HG03097 (cell line): ENCODE results near the gene SMYD3.

Experiments
- ATAC-seq: cut with Tn5 transposase; IDR thresholded peaks from one replicate; pipeline ENCODE4 v1.9.1; 2021; ENCODE audit not compliant: unreplicated experiment, low FRiP score

The SMYD3 gene

DNA sequence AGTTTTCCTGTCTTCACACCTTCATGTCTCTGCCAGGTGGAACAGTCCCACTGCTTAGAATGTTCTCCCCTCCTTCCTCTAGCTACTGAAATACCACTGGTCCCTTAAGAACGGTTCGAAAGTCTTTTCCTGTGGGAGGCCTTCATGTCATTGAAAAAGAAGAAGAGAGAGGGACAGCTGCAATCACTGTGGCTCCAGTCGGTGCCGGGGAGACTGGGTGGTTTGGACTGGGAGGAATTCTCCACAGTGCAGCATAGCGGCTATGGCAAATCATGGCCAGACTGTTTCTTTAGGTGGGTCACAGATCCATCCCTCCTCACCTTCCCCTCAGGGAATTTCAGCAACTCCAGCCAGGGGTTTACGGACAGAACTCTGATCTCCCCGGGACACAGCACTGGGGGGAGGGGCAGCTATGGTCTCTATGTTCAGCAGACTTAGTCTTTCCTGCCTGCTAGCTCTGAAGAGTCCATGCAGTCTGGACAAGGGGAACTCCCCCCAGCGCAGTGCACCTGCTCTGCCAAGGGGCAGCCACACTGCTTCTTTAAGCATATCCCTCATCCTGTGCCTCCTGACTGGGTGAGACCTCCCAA lies 567.2 kb downstream of the SMYD3 start:
- no peak for ATAC-seq

- no peak for ATAC-seq
Measured at GRCh38 chr1:245938046-245938435, 569.0 kb downstream of the SMYD3 start.

GRCh38 chr1:245937316-245938045 lies 569.6 kb downstream of the SMYD3 start:
- ATAC-seq = no peak

DNA sequence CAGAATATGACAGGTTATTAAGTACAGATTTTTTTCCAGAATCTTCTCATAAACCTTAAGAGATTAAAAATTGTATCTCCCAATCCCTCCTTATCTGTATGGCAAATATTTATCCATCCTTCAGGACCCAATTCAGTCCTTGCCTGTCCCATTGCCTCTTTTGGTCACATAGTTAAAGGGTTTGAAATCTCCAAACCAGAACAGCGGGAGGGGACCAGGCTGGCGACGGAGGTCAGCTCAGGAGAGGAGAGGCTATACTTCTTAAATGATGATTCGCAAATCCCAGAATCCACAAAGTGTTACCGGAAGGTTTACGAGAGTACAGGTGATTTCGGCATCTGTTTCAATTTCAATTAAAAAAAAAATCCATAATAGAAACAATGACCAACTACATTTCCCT lies 572.7 kb downstream of the SMYD3 start:
- no peak for ATAC-seq

DNA sequence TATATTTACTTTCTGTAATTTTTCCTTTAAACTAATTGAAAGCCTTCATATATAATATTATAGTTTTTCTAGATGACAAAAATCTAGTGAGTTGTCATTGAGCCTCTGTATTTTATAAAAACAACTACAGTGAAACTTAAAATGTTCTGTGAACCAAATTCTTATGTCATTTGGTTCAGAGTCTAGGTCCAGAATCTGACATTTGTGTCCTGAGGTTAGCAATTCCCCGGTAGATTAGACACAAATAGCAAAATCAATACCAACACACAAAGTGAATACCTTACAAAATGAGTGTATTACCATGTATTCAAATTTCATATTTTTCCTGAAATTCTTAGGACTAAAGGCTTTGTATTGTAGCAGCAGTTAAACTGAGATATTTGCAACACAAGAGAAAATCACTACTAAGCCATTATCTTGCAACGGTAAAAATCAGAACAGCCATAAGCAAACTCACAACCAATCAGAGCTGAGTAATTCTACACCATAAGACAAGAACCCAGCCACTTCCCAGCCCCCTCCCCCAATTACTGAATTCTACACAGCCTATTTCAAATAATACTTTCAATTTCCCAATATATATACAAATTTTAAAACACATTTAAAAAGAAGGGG lies 573.5 kb downstream of the SMYD3 start:
- no peak for ATAC-seq

DNA sequence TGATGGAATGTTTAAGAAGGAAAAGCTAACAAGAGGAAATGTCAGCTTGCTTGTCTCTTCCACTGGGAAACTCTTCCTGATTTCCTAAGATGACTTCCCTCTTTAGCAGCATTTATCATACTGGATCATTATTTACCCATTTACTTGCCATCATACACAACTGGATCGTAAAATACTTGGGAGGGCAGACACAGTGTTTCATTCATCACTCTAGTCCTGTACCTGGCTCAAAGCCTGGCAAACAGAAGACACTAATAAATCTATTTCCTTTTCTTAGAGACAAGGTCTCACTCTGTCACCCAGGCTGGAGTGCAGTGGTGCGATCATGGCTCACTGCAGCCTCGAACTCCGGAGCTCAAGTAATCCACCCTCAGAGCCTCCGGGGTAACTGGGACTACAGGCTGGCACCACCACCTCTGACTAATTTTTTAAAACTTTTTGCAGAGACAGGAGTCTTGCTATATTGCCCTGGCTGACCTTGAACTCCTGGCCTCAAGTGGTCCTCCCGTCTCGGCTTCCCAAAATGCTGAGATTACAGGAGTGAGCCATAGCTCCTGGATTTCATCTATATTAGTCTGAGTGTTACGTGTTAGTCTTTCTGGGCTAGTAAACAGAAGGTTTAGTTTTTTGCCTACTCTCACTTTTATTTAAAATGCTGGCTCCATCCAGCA lies 574.6 kb downstream of the SMYD3 start:
- no peak for ATAC-seq

DNA sequence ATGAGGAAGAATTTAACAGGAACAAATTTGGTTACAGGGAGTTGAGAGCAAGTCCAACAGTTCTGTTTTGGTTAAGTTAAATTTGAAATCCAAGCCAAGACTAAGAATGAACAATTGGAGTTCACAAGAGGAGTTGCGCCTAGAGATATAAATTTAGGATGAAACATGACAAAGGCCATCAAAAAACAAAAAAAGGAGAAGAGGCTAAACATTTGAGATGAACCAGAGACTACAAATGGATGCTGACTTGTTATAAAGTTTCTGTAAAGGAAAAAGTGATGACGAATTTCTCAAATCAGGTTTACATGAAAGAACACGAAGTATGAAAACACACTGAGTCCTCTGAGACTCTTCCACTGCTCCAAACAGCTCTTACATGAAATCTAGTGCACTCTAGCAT lies 575.6 kb downstream of the SMYD3 start:
- no peak for ATAC-seq

DNA sequence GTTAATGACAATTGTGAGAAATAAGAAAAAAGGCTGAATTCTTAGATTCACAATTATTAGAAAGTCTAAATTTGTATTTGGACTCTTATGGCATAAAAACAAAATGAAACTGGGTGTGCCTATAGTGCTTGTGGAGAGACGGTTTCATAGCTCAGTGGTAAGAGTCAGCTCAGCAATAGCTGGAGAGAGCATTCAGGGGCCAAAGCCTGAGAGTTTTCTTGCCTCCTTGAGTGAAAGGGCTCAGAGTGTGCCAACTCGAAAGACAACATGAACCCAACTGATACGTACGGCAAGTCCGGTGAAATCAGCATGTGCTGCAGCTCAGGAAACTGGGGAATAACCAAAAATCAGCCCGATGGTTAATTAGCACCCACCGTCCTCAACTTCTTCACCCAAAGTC lies 577.9 kb downstream of the SMYD3 start:
- no peak for ATAC-seq

GRCh38 chr1:245926888-245927287 lies 580.2 kb downstream of the SMYD3 start:
- ATAC-seq = no peak

DNA sequence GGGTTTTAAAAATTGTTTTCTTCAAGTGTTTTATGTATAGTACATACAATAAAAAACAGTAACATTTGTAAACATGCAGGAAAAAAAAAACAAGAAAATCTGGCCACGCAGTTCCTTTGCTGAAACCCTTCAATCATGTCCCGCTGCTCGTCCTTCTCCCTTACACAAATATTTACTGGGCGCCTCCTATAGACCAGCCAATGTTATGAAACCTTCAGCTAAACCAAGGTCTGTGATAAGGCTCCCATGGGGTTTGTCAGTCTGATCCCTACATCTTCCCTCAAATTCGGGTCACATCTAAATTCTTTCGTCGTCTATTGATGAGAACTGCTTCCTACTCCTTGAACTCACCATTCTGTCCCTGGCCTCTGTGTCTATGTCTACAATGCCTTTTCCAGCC lies 583.9 kb downstream of the SMYD3 start:
- no peak for ATAC-seq

DNA sequence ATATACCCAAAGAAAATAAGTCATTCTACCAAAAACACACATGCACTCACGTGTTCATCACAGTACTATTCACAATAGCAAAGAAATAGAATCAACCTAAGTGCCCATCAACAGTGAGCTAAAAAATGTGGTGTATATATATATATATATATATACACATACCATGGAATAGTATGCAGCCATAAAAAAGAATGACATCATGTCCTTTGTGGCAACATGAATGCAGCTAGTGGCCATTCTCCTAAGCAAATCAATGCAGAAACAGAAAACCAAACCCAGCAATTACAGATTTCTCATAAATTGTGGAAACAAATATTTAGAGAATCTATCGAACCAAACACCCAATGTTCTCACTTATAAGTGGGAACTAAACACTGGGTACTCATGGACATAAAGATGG lies 585.7 kb downstream of the SMYD3 start:
- ATAC-seq = no peak

GRCh38 chr1:245917403-245917802 lies 589.7 kb downstream of the SMYD3 start:
- ATAC-seq = no peak

DNA sequence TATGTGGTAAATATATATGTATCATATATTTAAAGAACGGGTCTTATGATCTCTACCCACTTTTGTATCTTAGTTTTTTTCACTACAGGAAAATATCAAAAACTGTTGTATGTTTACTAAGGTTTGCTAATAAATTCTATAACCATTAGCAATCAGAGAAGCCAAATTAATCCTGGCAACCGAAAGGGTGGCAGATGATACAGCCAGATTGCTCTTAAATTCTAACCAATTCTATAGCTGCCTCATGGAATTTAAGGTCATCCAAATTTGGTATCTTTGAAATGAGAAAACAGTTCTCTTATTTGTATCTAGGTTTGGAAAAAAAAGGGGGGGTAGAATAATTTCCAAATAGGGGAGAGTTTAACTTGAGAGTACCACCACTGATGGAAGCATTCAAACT lies 591.2 kb downstream of the SMYD3 start:
- no peak for ATAC-seq

- no peak for ATAC-seq
Measured at GRCh38 chr1:245915406-245915805, 591.7 kb downstream of the SMYD3 start.

- ATAC-seq = no peak
Measured at GRCh38 chr1:245908543-245908942, 598.5 kb downstream of the SMYD3 start.

DNA sequence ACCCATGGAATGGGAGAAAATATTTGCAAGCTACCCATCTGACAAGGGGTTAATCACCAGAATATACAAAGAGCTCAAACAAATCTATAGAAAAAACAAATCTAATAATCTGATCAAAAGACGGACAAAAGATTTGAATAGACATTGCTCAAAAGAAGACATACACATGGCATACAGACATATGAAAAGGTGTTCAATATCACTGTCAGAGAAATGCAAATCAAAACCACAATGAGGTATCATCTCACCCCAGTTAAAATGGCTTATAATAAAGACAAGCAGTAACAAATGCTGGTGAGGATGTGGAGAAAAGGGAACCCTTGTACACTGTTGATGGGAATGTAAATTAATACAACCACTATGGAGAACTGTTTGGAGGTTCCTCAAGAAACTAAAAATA lies 600.9 kb downstream of the SMYD3 start:
- no peak for ATAC-seq

DNA sequence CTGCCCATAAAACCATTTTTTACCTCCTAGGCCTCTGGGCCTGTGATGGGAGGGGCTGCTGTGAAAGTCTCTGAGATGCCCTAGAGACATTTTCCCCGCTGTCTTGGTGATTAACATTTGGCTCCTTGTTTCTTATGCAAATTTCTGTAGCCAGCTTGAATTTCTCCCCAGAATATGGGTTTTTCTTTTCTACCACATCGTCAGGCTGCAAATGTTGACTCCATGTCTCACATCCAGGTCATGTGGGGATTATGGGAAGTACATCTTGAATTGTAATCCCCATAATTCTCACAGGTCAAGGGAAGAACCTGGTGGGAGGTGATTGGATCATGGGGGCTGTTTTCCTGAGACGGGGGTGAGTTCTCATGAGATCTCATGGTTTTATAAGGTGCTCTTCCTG lies 603.2 kb downstream of the SMYD3 start:
- no peak for ATAC-seq

DNA sequence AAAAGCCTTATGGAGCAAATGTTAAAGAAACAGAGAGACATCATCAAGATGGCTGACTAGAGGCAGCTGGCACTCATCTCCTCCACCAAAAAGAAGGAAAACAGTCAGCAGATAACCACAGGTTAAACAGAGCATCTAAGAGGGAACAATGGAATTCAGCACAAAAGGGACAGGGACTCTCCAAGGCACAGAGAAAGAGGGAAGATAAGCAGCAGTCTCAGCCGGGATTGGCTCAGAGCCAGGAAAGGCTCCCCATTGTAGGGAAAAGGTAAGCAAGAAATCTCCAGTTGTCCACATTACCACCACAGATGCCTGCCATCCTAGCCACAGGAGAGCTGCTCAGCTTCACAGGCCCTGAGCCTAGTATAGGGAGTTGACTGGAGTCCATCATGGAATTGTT lies 605.5 kb downstream of the SMYD3 start:
- no peak for ATAC-seq

- no peak for ATAC-seq
Measured at GRCh38 chr1:245901037-245901436, 606.0 kb downstream of the SMYD3 start.

DNA sequence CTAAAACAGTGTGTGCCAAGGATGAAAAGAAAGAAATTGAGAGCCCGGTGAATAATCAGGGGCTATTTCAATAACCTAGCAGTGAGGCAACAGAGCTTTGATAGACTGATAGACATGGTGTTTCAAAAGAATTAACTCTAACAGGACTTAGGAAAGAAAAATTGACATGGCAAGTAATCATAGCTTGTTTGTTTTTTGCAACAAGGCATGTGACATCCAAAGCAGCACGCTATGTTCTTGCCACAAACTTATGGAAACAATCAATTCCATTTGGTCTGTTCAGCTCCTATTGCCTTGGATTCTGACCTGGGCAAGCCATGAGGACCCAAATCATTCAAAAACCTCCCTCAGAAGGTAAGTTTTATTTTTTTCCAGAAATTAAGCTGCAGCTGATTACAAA lies 608.5 kb downstream of the SMYD3 start:
- no peak for ATAC-seq

GRCh38 chr1:245896258-245896657 lies 610.8 kb downstream of the SMYD3 start:
- no peak for ATAC-seq
